Measurements from ENCODE around the gene CABP1.

The CABP1 gene

GRCh38 chr12:120697344-120697743 is 56.9 kb downstream of the CABP1 start:
- H3K27me3 Mint-ChIP-seq, result no peaks in the 10 kb centered on the region
- no peak overlapping the region for H3K27ac Mint-ChIP-seq (ENCODE audit: low read depth)
- peaks cover 25% of the 10 kb centered on the region for H3K36me3 Mint-ChIP-seq (ENCODE audit: insufficient read depth)
- no peaks in the 10 kb centered on the region for H3K9me3 Mint-ChIP-seq
- H3K4me1 Mint-ChIP-seq, result peaks cover 16% of the 10 kb centered on the region
- ATAC-seq (replicated peaks; ENCODE audit: extremely low read depth, poor library complexity, severe bottlenecking), result no peak
- no peak overlapping the region for H3K4me3 Mint-ChIP-seq
- DNase-seq (ENCODE audit: low spot score in 2 of 2), result no peak

- Mint-ChIP-seq H3K9me3 (no peaks in the 10 kb centered on the region), H3K4me3 (no peak overlapping the region), H3K4me1 (peaks cover 6% of the 10 kb centered on the region), H3K27me3 (no peaks in the 10 kb centered on the region), H3K27ac (ENCODE audit: low read depth) (no peak overlapping the region), H3K36me3 (ENCODE audit: insufficient read depth) (peaks cover 32% of the 10 kb centered on the region)
- no peak for DNase-seq (ENCODE audit: low spot score in 2 of 2)
- ATAC-seq (replicated peaks; ENCODE audit: extremely low read depth, poor library complexity, severe bottlenecking), result no peak
These were observed 58.2 kb downstream of the CABP1 start for GRCh38 chr12:120698665-120699064.

- H3K27ac Mint-ChIP-seq (ENCODE audit: low read depth), result no peak overlapping the region
- no peaks in the 10 kb centered on the region for H3K27me3 Mint-ChIP-seq
- no peak for ATAC-seq (replicated peaks; ENCODE audit: extremely low read depth, poor library complexity, severe bottlenecking)
- no peak overlapping the region for H3K4me3 Mint-ChIP-seq
- no peak for DNase-seq (ENCODE audit: low spot score in 2 of 2)
- peaks cover 3% of the 10 kb centered on the region for H3K4me1 Mint-ChIP-seq
- H3K36me3 Mint-ChIP-seq (ENCODE audit: insufficient read depth), result peaks cover 31% of the 10 kb centered on the region
- H3K9me3 Mint-ChIP-seq, result no peaks in the 10 kb centered on the region
These were observed 59.1 kb downstream of the CABP1 start for GRCh38 chr12:120699553-120699952.

- no peak for ATAC-seq (replicated peaks; ENCODE audit: extremely low read depth, poor library complexity, severe bottlenecking)
- H3K4me1 Mint-ChIP-seq, result no peaks in the 10 kb centered on the region
- H3K4me3 Mint-ChIP-seq, result no peak overlapping the region
- no peaks in the 10 kb centered on the region for H3K9me3 Mint-ChIP-seq
- H3K36me3 Mint-ChIP-seq (ENCODE audit: insufficient read depth), result peaks cover 26% of the 10 kb centered on the region
- no peak overlapping the region for H3K27ac Mint-ChIP-seq (ENCODE audit: low read depth)
- no peak for DNase-seq (ENCODE audit: low spot score in 2 of 2)
- no peaks in the 10 kb centered on the region for H3K27me3 Mint-ChIP-seq
These were observed 60.5 kb downstream of the CABP1 start for GRCh38 chr12:120700886-120701285.

GRCh38 chr12:120702637-120703036 is 62.2 kb downstream of the CABP1 start:
- no peak for ATAC-seq (replicated peaks; ENCODE audit: extremely low read depth, poor library complexity, severe bottlenecking)
- Mint-ChIP-seq H3K9me3 (no peaks in the 10 kb centered on the region), H3K27me3 (no peaks in the 10 kb centered on the region), H3K27ac (ENCODE audit: low read depth) (no peak overlapping the region), H3K4me3 (no peak overlapping the region), H3K4me1 (no peaks in the 10 kb centered on the region), H3K36me3 (ENCODE audit: insufficient read depth) (peaks cover 18% of the 10 kb centered on the region)
- no peak for DNase-seq (ENCODE audit: low spot score in 2 of 2)

GRCh38 chr12:120703311-120703942 is 63.0 kb downstream of the CABP1 start:
- no peak for ATAC-seq (replicated peaks; ENCODE audit: extremely low read depth, poor library complexity, severe bottlenecking)

GRCh38 chr12:120705618-120706017 is 65.2 kb downstream of the CABP1 start:
- no peaks in the 10 kb centered on the region for H3K27me3 Mint-ChIP-seq
- H3K27ac Mint-ChIP-seq (ENCODE audit: low read depth), result no peak overlapping the region
- peaks cover 14% of the 10 kb centered on the region for H3K36me3 Mint-ChIP-seq (ENCODE audit: insufficient read depth)
- peaks cover 7% of the 10 kb centered on the region for H3K4me1 Mint-ChIP-seq
- ATAC-seq (replicated peaks; ENCODE audit: extremely low read depth, poor library complexity, severe bottlenecking) (no peak), DNase-seq (ENCODE audit: low spot score in 2 of 2) (no peak)
- no peak overlapping the region for H3K4me3 Mint-ChIP-seq
- no peaks in the 10 kb centered on the region for H3K9me3 Mint-ChIP-seq

More at GRCh38 chr12:120703311-120703942, 63.0 kb downstream of the CABP1 start:
- no peaks in the 10 kb centered on the region for H3K4me1 Mint-ChIP-seq
- DNase-seq (ENCODE audit: low spot score in 2 of 2), result no peak
- no peak overlapping the region for H3K4me3 Mint-ChIP-seq
- H3K36me3 Mint-ChIP-seq (ENCODE audit: insufficient read depth), result peaks cover 15% of the 10 kb centered on the region
- H3K27me3 Mint-ChIP-seq, result no peaks in the 10 kb centered on the region
- no peak overlapping the region for H3K27ac Mint-ChIP-seq (ENCODE audit: low read depth)
- H3K9me3 Mint-ChIP-seq, result no peaks in the 10 kb centered on the region

- Mint-ChIP-seq H3K36me3 (ENCODE audit: insufficient read depth) (peaks cover 11% of the 10 kb centered on the region), H3K27ac (ENCODE audit: low read depth) (no peak overlapping the region), H3K9me3 (no peaks in the 10 kb centered on the region), H3K4me1 (peaks cover 9% of the 10 kb centered on the region), H3K4me3 (no peak overlapping the region), H3K27me3 (no peaks in the 10 kb centered on the region)
- no peak for ATAC-seq (replicated peaks; ENCODE audit: extremely low read depth, poor library complexity, severe bottlenecking)
- DNase-seq (ENCODE audit: low spot score in 2 of 2), result no peak
These were observed 65.6 kb downstream of the CABP1 start for GRCh38 chr12:120706029-120706428.

GRCh38 chr12:120708651-120709050 is 68.2 kb downstream of the CABP1 start:
- ATAC-seq (replicated peaks; ENCODE audit: extremely low read depth, poor library complexity, severe bottlenecking) (no peak), DNase-seq (ENCODE audit: low spot score in 2 of 2) (no peak)
- Mint-ChIP-seq H3K27ac (ENCODE audit: low read depth) (no peak overlapping the region), H3K9me3 (no peaks in the 10 kb centered on the region), H3K4me1 (peaks cover 24% of the 10 kb centered on the region), H3K27me3 (no peaks in the 10 kb centered on the region), H3K4me3 (no peak overlapping the region), H3K36me3 (ENCODE audit: insufficient read depth) (peaks cover 3% of the 10 kb centered on the region)

GRCh38 chr12:120710031-120710804 is 69.8 kb downstream of the CABP1 start, which contains the start of gene UNC119B:
Gene UNC119B (plus strand): TSS chr12:120710458. CDS start chr12:120710475, 17 bp downstream.
- no peaks in the 10 kb centered on the region for H3K9me3 Mint-ChIP-seq
- H3K27ac Mint-ChIP-seq (ENCODE audit: low read depth), result peak within 1 kb of the TSS; percentile 92
- peaks cover 4% of the 10 kb centered on the region for H3K36me3 Mint-ChIP-seq (ENCODE audit: insufficient read depth)
- H3K27me3 Mint-ChIP-seq, result no peaks in the 10 kb centered on the region
- peak; percentile 85 for ATAC-seq (replicated peaks; ENCODE audit: extremely low read depth, poor library complexity, severe bottlenecking)
- DNase-seq (ENCODE audit: low spot score in 2 of 2), result peak; percentile 30 to 37
- H3K4me1 Mint-ChIP-seq, result peaks cover 28% of the 10 kb centered on the region
- H3K4me3 Mint-ChIP-seq, result peak within 1 kb of the TSS; percentile 93

GRCh38 chr12:120710805-120711296 is 70.4 kb downstream of the CABP1 start:
- Mint-ChIP-seq H3K9me3 (no peaks in the 10 kb centered on the region), H3K36me3 (ENCODE audit: insufficient read depth) (peaks cover 9% of the 10 kb centered on the region), H3K4me1 (peaks cover 28% of the 10 kb centered on the region), H3K27ac (ENCODE audit: low read depth) (peak overlapping the region; percentile 92), H3K4me3 (peak overlapping the region; percentile 93), H3K27me3 (no peaks in the 10 kb centered on the region)
- ATAC-seq (replicated peaks; ENCODE audit: extremely low read depth, poor library complexity, severe bottlenecking) (no peak), DNase-seq (ENCODE audit: low spot score in 2 of 2) (no peak)

- H3K4me1 Mint-ChIP-seq, result peaks cover 28% of the 10 kb centered on the region
- no peaks in the 10 kb centered on the region for H3K9me3 Mint-ChIP-seq
- ATAC-seq (replicated peaks; ENCODE audit: extremely low read depth, poor library complexity, severe bottlenecking) (no peak), DNase-seq (ENCODE audit: low spot score in 2 of 2) (no peak)
- H3K27me3 Mint-ChIP-seq, result no peaks in the 10 kb centered on the region
- H3K36me3 Mint-ChIP-seq (ENCODE audit: insufficient read depth), result peaks cover 9% of the 10 kb centered on the region
- H3K4me3 Mint-ChIP-seq, result peak overlapping the region; percentile 93
- peak overlapping the region; percentile 92 for H3K27ac Mint-ChIP-seq (ENCODE audit: low read depth)
These were observed 71.0 kb downstream of the CABP1 start for GRCh38 chr12:120711411-120711810.

GRCh38 chr12:120712610-120713009 is 72.2 kb downstream of the CABP1 start:
- Mint-ChIP-seq H3K4me1 (peaks cover 28% of the 10 kb centered on the region), H3K9me3 (no peaks in the 10 kb centered on the region), H3K27me3 (no peaks in the 10 kb centered on the region), H3K36me3 (ENCODE audit: insufficient read depth) (peaks cover 13% of the 10 kb centered on the region), H3K27ac (ENCODE audit: low read depth) (no peak overlapping the region), H3K4me3 (no peak overlapping the region)
- ATAC-seq (replicated peaks; ENCODE audit: extremely low read depth, poor library complexity, severe bottlenecking), result no peak
- DNase-seq (ENCODE audit: low spot score in 2 of 2), result no peak

Data from central memory CD8-positive, alpha-beta T cell (primary cell).